CD4-positive, CD25-positive, alpha-beta regulatory T cell (primary cell): ENCODE measurements around the gene SYNE1. TPM values are rescaled to one million over a fixed set of nuclear protein-coding genes. Genes with fewer than 3 reads are reported as not detected.

ENCODE experiments used
- ATAC-seq, 2 donors: fragments of 150-1000 bp; cut with Tn5 transposase; one replicate each; pipeline ENCODE4 v1.10.0; 2021; ENCODE audit warnings: low read depth in 2 of 2, moderate number of reproducible peaks in 2 of 2, moderate library complexity in 1 of 2
- DNase-seq, 3 donors: peaks; one replicate each; pipeline versions ENCODE4 v3.0.0 to v3.0.0-alpha.2; 2012 to 2022; ENCODE audit warnings: mixed read lengths in 1 of 3
- H3K27ac ChIP-seq: one replicate; pipeline ENCODE4 v1.7.0; 2013; ENCODE audit warnings: mild to moderate bottlenecking, low read length; ENCODE audit not compliant: insufficient read depth, poor library complexity, severe bottlenecking
- H3K27me3 ChIP-seq: one replicate; pipeline ENCODE4 v1.7.0; 2013; ENCODE audit warnings: low read length; ENCODE audit not compliant: control insufficient read depth, insufficient read depth
- H3K36me3 ChIP-seq: one replicate; pipeline ENCODE4 v1.7.0; 2013; ENCODE audit warnings: mild to moderate bottlenecking, low read length, moderate library complexity; ENCODE audit not compliant: control insufficient read depth, insufficient read depth
- H3K4me1 ChIP-seq: 2 replicates; pipeline ENCODE4 v1.7.0; 2013; ENCODE audit warnings: mild to moderate bottlenecking, low read length; ENCODE audit not compliant: insufficient read depth, control insufficient read depth, poor library complexity, severe bottlenecking
- H3K4me3 ChIP-seq: one replicate; pipeline ENCODE4 v1.7.0; 2013; ENCODE audit warnings: low read depth, mild to moderate bottlenecking, low read length, moderate library complexity
- H3K9me3 ChIP-seq, 2 experiments: 1 replicate in 1 of 2; 2 replicates in 1 of 2; pipeline ENCODE4 v1.7.0; 2013; ENCODE audit warnings: low read length in 2 of 2, mild to moderate bottlenecking in 1 of 2, moderate library complexity in 1 of 2; ENCODE audit not compliant: control insufficient read depth in 2 of 2
- H3K27ac Mint-ChIP-seq, 3 donors: one replicate each; pipeline ENCODE4 v1.8.0; 2020 to 2022; ENCODE audit warnings: mild to moderate bottlenecking in 3 of 3, mixed read lengths in 3 of 3, moderate library complexity in 2 of 3
- H3K27me3 Mint-ChIP-seq: one replicate; pipeline ENCODE4 v1.8.0; 2022; ENCODE audit warnings: mild to moderate bottlenecking, mixed read lengths
- H3K36me3 Mint-ChIP-seq: one replicate; pipeline ENCODE4 v1.8.0; 2020; ENCODE audit warnings: mixed read lengths
- H3K4me1 Mint-ChIP-seq, 4 donors: one replicate each; pipeline ENCODE4 v1.8.0; 2020 to 2022; ENCODE audit warnings: mixed read lengths in 4 of 4, mild to moderate bottlenecking in 1 of 4
- H3K4me3 Mint-ChIP-seq, 4 donors: one replicate each; pipeline ENCODE4 v1.8.0; 2020 to 2022; ENCODE audit warnings: mild to moderate bottlenecking in 4 of 4, mixed read lengths in 4 of 4, moderate library complexity in 3 of 4
- H3K9me3 Mint-ChIP-seq, 7 donors: one replicate each; pipeline ENCODE4 v1.8.0; 2020 to 2022; ENCODE audit warnings: mixed read lengths in 7 of 7, mild to moderate bottlenecking in 3 of 7, moderate library complexity in 2 of 7
- polyA plus RNA-seq, 4 donors: library from polyadenylated mRNA; unstranded; fragments of 300-500 nt; fragmentation: Illumina TruSeq; gene quantifications; one replicate each; pipeline ENCODE4 v1.2.3, GENCODE V29; 2021
- total RNA-seq: library from RNA; stranded (reverse); gene quantifications from one replicate; pipeline ENCODE4 v1.2.3, GENCODE V29; 2022

Gene SYNE1
- total and polyA plus RNA-seq, 5 donors from 2014 or later, result 48.1 to 166 (median 57.3) TPM

DNA sequence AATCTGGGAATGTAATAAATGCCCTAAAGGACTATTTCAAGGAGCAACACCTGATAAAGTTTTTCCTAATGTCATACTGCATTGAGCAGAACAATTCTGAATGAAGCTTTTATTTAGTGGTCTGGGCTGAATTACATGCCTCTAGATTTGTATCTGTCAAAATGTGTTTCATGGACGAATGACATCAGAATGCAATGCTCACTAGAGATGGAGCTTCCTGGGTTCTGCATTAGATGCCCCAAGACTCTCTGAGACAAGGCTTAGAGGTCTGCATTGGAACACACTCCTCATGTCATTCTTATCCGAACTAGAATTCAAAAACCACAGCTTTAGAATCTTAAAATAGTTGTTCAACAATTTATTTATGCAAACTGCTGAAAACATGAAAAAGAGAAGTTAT lies 62.0 kb downstream of the SYNE1 start:
- peaks cover 2% of the 10 kb centered on the region for H3K27me3 ChIP-seq
- H3K36me3 ChIP-seq, result no peaks in the 10 kb centered on the region
- peaks cover 19% of the 10 kb centered on the region for H3K27me3 Mint-ChIP-seq
- DNase-seq (no peak), ATAC-seq (no peak)
- H3K9me3 ChIP-seq, result no peaks in the 10 kb centered on the region
- H3K4me1 Mint-ChIP-seq, result no peaks in the 10 kb centered on the region
- H3K36me3 Mint-ChIP-seq, result no peaks in the 10 kb centered on the region
- peaks cover 0 to 2% (median 0%) of the 10 kb centered on the region in 7 donors for H3K9me3 Mint-ChIP-seq
- H3K27ac Mint-ChIP-seq, result no peak overlapping the region
- no peaks in the 10 kb centered on the region for H3K4me1 ChIP-seq
- H3K4me3 Mint-ChIP-seq, result no peak overlapping the region
- H3K4me3 ChIP-seq, result no peak overlapping the region
- H3K27ac ChIP-seq, result no peak overlapping the region

GRCh38 chr6:152573762-152574161 lies 63.4 kb downstream of the SYNE1 start:
- H3K9me3 Mint-ChIP-seq, result peaks cover 0 to 4% (median 0%) of the 10 kb centered on the region in 7 donors
- Histone ChIP-seq H3K9me3 (no peaks in the 10 kb centered on the region), H3K4me1 (no peaks in the 10 kb centered on the region), H3K4me3 (no peak overlapping the region), H3K27me3 (peaks cover 2% of the 10 kb centered on the region), H3K27ac (no peak overlapping the region), H3K36me3 (no peaks in the 10 kb centered on the region)
- H3K4me1 Mint-ChIP-seq, result no peaks in the 10 kb centered on the region
- ATAC-seq (no peak), DNase-seq (no peak)
- H3K27ac Mint-ChIP-seq, result no peak overlapping the region
- H3K4me3 Mint-ChIP-seq, result no peak overlapping the region
- H3K27me3 Mint-ChIP-seq, result peaks cover 24% of the 10 kb centered on the region
- no peaks in the 10 kb centered on the region for H3K36me3 Mint-ChIP-seq

GRCh38 chr6:152572338-152573088 lies 64.6 kb downstream of the SYNE1 start:
- no peak overlapping the region for H3K4me3 Mint-ChIP-seq
- no peak for ATAC-seq
- H3K27ac ChIP-seq, result no peak overlapping the region
- peaks cover 2% of the 10 kb centered on the region for H3K27me3 ChIP-seq
- H3K36me3 ChIP-seq, result no peaks in the 10 kb centered on the region
- H3K4me1 ChIP-seq, result no peaks in the 10 kb centered on the region
- DNase-seq, result no peak
- H3K9me3 Mint-ChIP-seq, result peaks cover 0 to 4% (median 0%) of the 10 kb centered on the region in 7 donors
- no peaks in the 10 kb centered on the region for H3K9me3 ChIP-seq
- H3K27me3 Mint-ChIP-seq, result peaks cover 24% of the 10 kb centered on the region
- H3K4me1 Mint-ChIP-seq, result no peaks in the 10 kb centered on the region
- peak overlapping the region in 1 of 3 donors; percentile 8 for H3K27ac Mint-ChIP-seq
- no peaks in the 10 kb centered on the region for H3K36me3 Mint-ChIP-seq
- no peak overlapping the region for H3K4me3 ChIP-seq

- no peak overlapping the region for H3K4me3 ChIP-seq
- ATAC-seq, result no peak
- H3K27me3 ChIP-seq, result peaks cover 2% of the 10 kb centered on the region
- H3K9me3 ChIP-seq, result no peaks in the 10 kb centered on the region
- H3K27ac Mint-ChIP-seq, result no peak overlapping the region
- no peaks in the 10 kb centered on the region for H3K4me1 Mint-ChIP-seq
- H3K9me3 Mint-ChIP-seq, result peaks cover 0 to 4% (median 0%) of the 10 kb centered on the region in 7 donors
- H3K4me3 Mint-ChIP-seq, result no peak overlapping the region
- DNase-seq, result no peak
- peaks cover 24% of the 10 kb centered on the region for H3K27me3 Mint-ChIP-seq
- no peak overlapping the region for H3K27ac ChIP-seq
- H3K4me1 ChIP-seq, result no peaks in the 10 kb centered on the region
- no peaks in the 10 kb centered on the region for H3K36me3 ChIP-seq
- no peaks in the 10 kb centered on the region for H3K36me3 Mint-ChIP-seq
Measured at GRCh38 chr6:152571943-152572337, 65.2 kb downstream of the SYNE1 start.

DNA sequence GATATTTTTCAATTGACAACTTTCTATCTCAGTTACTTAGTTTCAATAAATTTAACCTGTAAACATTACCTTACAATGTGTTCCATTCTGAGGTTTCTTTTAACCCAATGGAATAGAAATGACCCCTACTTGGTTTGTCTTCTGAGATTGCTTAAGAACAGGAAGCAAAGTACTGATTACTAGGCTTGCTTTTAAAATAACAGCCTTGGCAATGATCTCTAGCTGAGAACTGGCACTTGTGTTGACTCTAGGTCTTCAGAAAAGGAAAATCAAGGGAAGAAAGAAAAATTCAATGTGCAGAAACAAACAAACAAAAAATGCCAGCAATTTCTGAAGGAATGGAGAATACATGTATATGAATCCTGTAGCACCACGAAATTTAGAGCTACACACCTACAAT lies 66.1 kb downstream of the SYNE1 start:
- H3K27ac ChIP-seq, result no peak overlapping the region
- no peaks in the 10 kb centered on the region for H3K36me3 ChIP-seq
- no peaks in the 10 kb centered on the region for H3K4me1 Mint-ChIP-seq
- H3K4me1 ChIP-seq, result no peaks in the 10 kb centered on the region
- ATAC-seq, result no peak
- no peak for DNase-seq
- H3K27ac Mint-ChIP-seq, result no peak overlapping the region
- no peak overlapping the region for H3K4me3 ChIP-seq
- H3K36me3 Mint-ChIP-seq, result no peaks in the 10 kb centered on the region
- H3K27me3 Mint-ChIP-seq, result peaks cover 24% of the 10 kb centered on the region
- H3K9me3 ChIP-seq, result no peaks in the 10 kb centered on the region
- H3K4me3 Mint-ChIP-seq, result no peak overlapping the region
- H3K27me3 ChIP-seq, result peaks cover 2% of the 10 kb centered on the region
- peaks cover 0 to 4% (median 0%) of the 10 kb centered on the region in 7 donors for H3K9me3 Mint-ChIP-seq

GRCh38 chr6:152566103-152566875 lies 70.9 kb downstream of the SYNE1 start:
- ATAC-seq, result no peak
- Histone ChIP-seq H3K36me3 (no peaks in the 10 kb centered on the region), H3K9me3 (no peaks in the 10 kb centered on the region), H3K27me3 (peaks cover 2% of the 10 kb centered on the region), H3K4me3 (no peak overlapping the region), H3K4me1 (no peaks in the 10 kb centered on the region), H3K27ac (no peak overlapping the region)
- Mint-ChIP-seq H3K27me3 (peaks cover 9% of the 10 kb centered on the region), H3K36me3 (no peaks in the 10 kb centered on the region), H3K9me3 (peaks cover 0 to 2% (median 0%) of the 10 kb centered on the region in 7 donors), H3K4me1 (no peaks in the 10 kb centered on the region), H3K27ac (no peak overlapping the region), H3K4me3 (no peak overlapping the region)
- no peak for DNase-seq

- H3K4me3 ChIP-seq, result no peak overlapping the region
- H3K27ac Mint-ChIP-seq, result no peak overlapping the region
- no peaks in the 10 kb centered on the region for H3K27me3 Mint-ChIP-seq
- H3K4me1 Mint-ChIP-seq, result no peaks in the 10 kb centered on the region
- peaks cover 0 to 5% (median 2%) of the 10 kb centered on the region in 7 donors for H3K9me3 Mint-ChIP-seq
- ATAC-seq, result no peak
- no peak for DNase-seq
- no peaks in the 10 kb centered on the region for H3K36me3 Mint-ChIP-seq
- no peaks in the 10 kb centered on the region for H3K4me1 ChIP-seq
- no peaks in the 10 kb centered on the region for H3K36me3 ChIP-seq
- no peak overlapping the region for H3K27ac ChIP-seq
- no peaks in the 10 kb centered on the region for H3K27me3 ChIP-seq
- no peak overlapping the region for H3K4me3 Mint-ChIP-seq
- no peaks in the 10 kb centered on the region for H3K9me3 ChIP-seq
Measured at GRCh38 chr6:152563177-152563576, 74.0 kb downstream of the SYNE1 start.
